Measurements from ENCODE around the gene SDHB. TPM values are rescaled to one million over a fixed set of nuclear protein-coding genes. Genes with fewer than 3 reads are reported as not detected.

SDHB gene
- total RNA-seq, 2 donors from 2014 or later, result 105 to 134 TPM

GRCh38 chr1:17011439-17012307 is 42.2 kb downstream of the SDHB start, which contains the start of gene ATP13A2:
TSS of gene ATP13A2 (minus strand) at chr1:17011928. CDS start at chr1:17011738, 190 bp downstream.
- Mint-ChIP-seq H3K9me3 (no peaks in the 10 kb centered on the region), H3K36me3 (no peaks in the 10 kb centered on the region), H3K27ac (peak within 1 kb of the TSS; percentile 55 to 78)
- peak; percentile 79 to 89 for DNase-seq (ENCODE audit: low spot score in 2 of 2)
- ATAC-seq, result peak; percentile 98 to 99

- Mint-ChIP-seq H3K27ac (peak overlapping the region; percentile 55 to 78), H3K9me3 (no peaks in the 10 kb centered on the region), H3K36me3 (no peaks in the 10 kb centered on the region)
- DNase-seq (ENCODE audit: low spot score in 2 of 2) (no peak), ATAC-seq (peak in 1 of 2 donors; percentile 9)
Observed at GRCh38 chr1:17011092-17011438, 42.8 kb downstream of the SDHB start.

- H3K27ac Mint-ChIP-seq, result no peak overlapping the region
- DNase-seq (ENCODE audit: low spot score in 2 of 2), result no peak
- H3K9me3 Mint-ChIP-seq, result no peaks in the 10 kb centered on the region
- no peaks in the 10 kb centered on the region for H3K36me3 Mint-ChIP-seq
- ATAC-seq, result no peak
Observed at GRCh38 chr1:17009706-17010105, 44.1 kb downstream of the SDHB start.

- no peaks in the 10 kb centered on the region for H3K9me3 Mint-ChIP-seq
- H3K36me3 Mint-ChIP-seq, result peaks cover 0 to 6% of the 10 kb centered on the region in 2 donors
- no peak overlapping the region for H3K27ac Mint-ChIP-seq
- ATAC-seq (no peak), DNase-seq (ENCODE audit: low spot score in 2 of 2) (no peak)
Observed at GRCh38 chr1:17008208-17008855, 45.5 kb downstream of the SDHB start.

- ATAC-seq (no peak), DNase-seq (ENCODE audit: low spot score in 2 of 2) (no peak)
- no peaks in the 10 kb centered on the region for H3K9me3 Mint-ChIP-seq
- peaks cover 0 to 6% of the 10 kb centered on the region in 2 donors for H3K36me3 Mint-ChIP-seq
- H3K27ac Mint-ChIP-seq, result no peak overlapping the region
Observed at GRCh38 chr1:17007121-17007520, 46.7 kb downstream of the SDHB start.

GRCh38 chr1:17005365-17005740 is 48.5 kb downstream of the SDHB start:
- Mint-ChIP-seq H3K9me3 (no peaks in the 10 kb centered on the region), H3K36me3 (peaks cover 0 to 6% of the 10 kb centered on the region in 2 donors), H3K27ac (no peak overlapping the region)
- ATAC-seq (no peak), DNase-seq (ENCODE audit: low spot score in 2 of 2) (no peak)

GRCh38 chr1:17004466-17005364 is 49.1 kb downstream of the SDHB start:
- Mint-ChIP-seq H3K36me3 (peaks cover 0 to 6% of the 10 kb centered on the region in 2 donors), H3K9me3 (no peaks in the 10 kb centered on the region)

GRCh38 chr1:17002524-17002902 is 51.3 kb downstream of the SDHB start:
- no peaks in the 10 kb centered on the region for H3K9me3 Mint-ChIP-seq
- no peak overlapping the region for H3K27ac Mint-ChIP-seq
- H3K36me3 Mint-ChIP-seq, result peaks cover 0 to 6% of the 10 kb centered on the region in 2 donors
- no peak for DNase-seq (ENCODE audit: low spot score in 2 of 2)
- ATAC-seq, result no peak

More at GRCh38 chr1:17004466-17005364, 49.1 kb downstream of the SDHB start:
- ATAC-seq (no peak), DNase-seq (ENCODE audit: low spot score in 2 of 2) (no peak)
- no peak overlapping the region for H3K27ac Mint-ChIP-seq

GRCh38 chr1:17001760-17002523 is 51.9 kb downstream of the SDHB start:
- Mint-ChIP-seq H3K36me3 (peaks cover 0 to 6% of the 10 kb centered on the region in 2 donors), H3K27ac (no peak overlapping the region), H3K9me3 (no peaks in the 10 kb centered on the region)
- DNase-seq (ENCODE audit: low spot score in 2 of 2), result no peak
- no peak for ATAC-seq

- no peak for DNase-seq (ENCODE audit: low spot score in 2 of 2)
- Mint-ChIP-seq H3K9me3 (no peaks in the 10 kb centered on the region), H3K36me3 (peaks cover 0 to 6% of the 10 kb centered on the region in 2 donors), H3K27ac (no peak overlapping the region)
- ATAC-seq, result no peak
Observed at GRCh38 chr1:16999863-17000262, 54.0 kb downstream of the SDHB start.

- Mint-ChIP-seq H3K36me3 (no peaks in the 10 kb centered on the region), H3K27ac (no peak overlapping the region), H3K9me3 (no peaks in the 10 kb centered on the region)
- DNase-seq (ENCODE audit: low spot score in 2 of 2) (no peak), ATAC-seq (no peak)
Observed at GRCh38 chr1:16998589-16998988, 55.2 kb downstream of the SDHB start.

- ATAC-seq, result no peak
- H3K9me3 Mint-ChIP-seq, result no peaks in the 10 kb centered on the region
Observed at GRCh38 chr1:16996845-16997244, 57.0 kb downstream of the SDHB start.

GRCh38 chr1:16993521-16994038 is 60.3 kb downstream of the SDHB start:
- DNase-seq (ENCODE audit: low spot score in 2 of 2), result no peak
- no peaks in the 10 kb centered on the region for H3K36me3 Mint-ChIP-seq
- H3K27ac Mint-ChIP-seq, result no peak overlapping the region
- no peak for ATAC-seq
- H3K9me3 Mint-ChIP-seq, result no peaks in the 10 kb centered on the region

More at GRCh38 chr1:16996845-16997244, 57.0 kb downstream of the SDHB start:
- no peaks in the 10 kb centered on the region for H3K36me3 Mint-ChIP-seq
- H3K27ac Mint-ChIP-seq, result no peak overlapping the region
- DNase-seq (ENCODE audit: low spot score in 2 of 2), result no peak

- ATAC-seq, result no peak
- Mint-ChIP-seq H3K27ac (no peak overlapping the region), H3K36me3 (no peaks in the 10 kb centered on the region), H3K9me3 (no peaks in the 10 kb centered on the region)
- no peak for DNase-seq (ENCODE audit: low spot score in 2 of 2)
Observed at GRCh38 chr1:16992675-16993074, 61.2 kb downstream of the SDHB start.

- H3K36me3 Mint-ChIP-seq, result no peaks in the 10 kb centered on the region
- DNase-seq (ENCODE audit: low spot score in 2 of 2) (no peak), ATAC-seq (peak in 1 of 2 donors; percentile 11)
- H3K27ac Mint-ChIP-seq, result no peak overlapping the region
- no peaks in the 10 kb centered on the region for H3K9me3 Mint-ChIP-seq
Observed at GRCh38 chr1:16992102-16992501, 61.7 kb downstream of the SDHB start.

- no peak overlapping the region for H3K27ac Mint-ChIP-seq
- no peaks in the 10 kb centered on the region for H3K36me3 Mint-ChIP-seq
- H3K9me3 Mint-ChIP-seq, result no peaks in the 10 kb centered on the region
- DNase-seq (ENCODE audit: low spot score in 2 of 2), result no peak
- no peak for ATAC-seq
Observed at GRCh38 chr1:16991571-16991970, 62.3 kb downstream of the SDHB start.

All from activated naive CD4-positive, alpha-beta T cell treated with anti-CD3 and anti-CD28 coated beads, Interleukin-2, amount 50 U/mL, for 72 hours (primary cell).